Measurements from ENCODE around the gene RBFOX1.

DNA sequence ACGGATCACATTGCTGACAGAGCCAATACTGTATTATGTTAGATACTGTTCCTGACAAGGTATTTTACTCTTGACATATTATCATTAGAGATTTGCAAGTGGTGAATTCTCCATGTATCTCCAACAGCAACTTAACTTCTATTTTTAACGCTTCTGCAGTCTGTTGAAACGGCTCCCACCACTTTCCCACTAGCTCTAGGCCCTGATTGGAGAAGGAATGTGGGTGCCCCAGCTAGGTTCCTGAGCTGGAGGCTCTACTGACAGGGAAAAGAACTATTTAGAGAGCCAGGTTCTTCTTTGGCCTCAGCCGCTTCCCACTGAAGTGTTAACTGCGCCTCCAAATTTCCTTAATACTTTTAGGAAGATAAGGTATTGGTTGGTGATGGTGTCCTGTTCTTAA lies 191.8 kb downstream of the RBFOX1 start:
- TF ChIP-seq, protein P1, sequence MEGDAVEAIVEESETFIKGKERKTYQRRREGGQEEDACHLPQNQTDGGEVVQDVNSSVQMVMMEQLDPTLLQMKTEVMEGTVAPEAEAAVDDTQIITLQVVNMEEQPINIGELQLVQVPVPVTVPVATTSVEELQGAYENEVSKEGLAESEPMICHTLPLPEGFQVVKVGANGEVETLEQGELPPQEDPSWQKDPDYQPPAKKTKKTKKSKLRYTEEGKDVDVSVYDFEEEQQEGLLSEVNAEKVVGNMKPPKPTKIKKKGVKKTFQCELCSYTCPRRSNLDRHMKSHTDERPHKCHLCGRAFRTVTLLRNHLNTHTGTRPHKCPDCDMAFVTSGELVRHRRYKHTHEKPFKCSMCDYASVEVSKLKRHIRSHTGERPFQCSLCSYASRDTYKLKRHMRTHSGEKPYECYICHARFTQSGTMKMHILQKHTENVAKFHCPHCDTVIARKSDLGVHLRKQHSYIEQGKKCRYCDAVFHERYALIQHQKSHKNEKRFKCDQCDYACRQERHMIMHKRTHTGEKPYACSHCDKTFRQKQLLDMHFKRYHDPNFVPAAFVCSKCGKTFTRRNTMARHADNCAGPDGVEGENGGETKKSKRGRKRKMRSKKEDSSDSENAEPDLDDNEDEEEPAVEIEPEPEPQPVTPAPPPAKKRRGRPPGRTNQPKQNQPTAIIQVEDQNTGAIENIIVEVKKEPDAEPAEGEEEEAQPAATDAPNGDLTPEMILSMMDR (IDR thresholded peaks at IDR 0.05 in 2 of 3, conservative IDR thresholded peaks at IDR 0.05 in 1 of 3; ENCODE audit: control insufficient read depth in 2 of 3, extremely low read depth in 1 of 3, insufficient read depth in 1 of 3, low read depth in 3 of 3, low read length in 3 of 3): no peak
- TF ChIP-seq, protein P2, sequence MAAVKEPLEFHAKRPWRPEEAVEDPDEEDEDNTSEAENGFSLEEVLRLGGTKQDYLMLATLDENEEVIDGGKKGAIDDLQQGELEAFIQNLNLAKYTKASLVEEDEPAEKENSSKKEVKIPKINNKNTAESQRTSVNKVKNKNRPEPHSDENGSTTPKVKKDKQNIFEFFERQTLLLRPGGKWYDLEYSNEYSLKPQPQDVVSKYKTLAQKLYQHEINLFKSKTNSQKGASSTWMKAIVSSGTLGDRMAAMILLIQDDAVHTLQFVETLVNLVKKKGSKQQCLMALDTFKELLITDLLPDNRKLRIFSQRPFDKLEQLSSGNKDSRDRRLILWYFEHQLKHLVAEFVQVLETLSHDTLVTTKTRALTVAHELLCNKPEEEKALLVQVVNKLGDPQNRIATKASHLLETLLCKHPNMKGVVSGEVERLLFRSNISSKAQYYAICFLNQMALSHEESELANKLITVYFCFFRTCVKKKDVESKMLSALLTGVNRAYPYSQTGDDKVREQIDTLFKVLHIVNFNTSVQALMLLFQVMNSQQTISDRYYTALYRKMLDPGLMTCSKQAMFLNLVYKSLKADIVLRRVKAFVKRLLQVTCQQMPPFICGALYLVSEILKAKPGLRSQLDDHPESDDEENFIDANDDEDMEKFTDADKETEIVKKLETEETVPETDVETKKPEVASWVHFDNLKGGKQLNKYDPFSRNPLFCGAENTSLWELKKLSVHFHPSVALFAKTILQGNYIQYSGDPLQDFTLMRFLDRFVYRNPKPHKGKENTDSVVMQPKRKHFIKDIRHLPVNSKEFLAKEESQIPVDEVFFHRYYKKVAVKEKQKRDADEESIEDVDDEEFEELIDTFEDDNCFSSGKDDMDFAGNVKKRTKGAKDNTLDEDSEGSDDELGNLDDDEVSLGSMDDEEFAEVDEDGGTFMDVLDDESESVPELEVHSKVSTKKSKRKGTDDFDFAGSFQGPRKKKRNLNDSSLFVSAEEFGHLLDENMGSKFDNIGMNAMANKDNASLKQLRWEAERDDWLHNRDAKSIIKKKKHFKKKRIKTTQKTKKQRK (IDR thresholded peaks at IDR 0.05; ENCODE audit: low read depth, low read length): no peak
- TF ChIP-seq RAD21 (IDR thresholded peaks at IDR 0.05; ENCODE audit: insufficient read depth, low read depth, low read length) (no peak), NFYB (IDR thresholded peaks at IDR 0.05; ENCODE audit: insufficient read depth, low read depth, low read length) (no peak), ZNF24 (IDR thresholded peaks at IDR 0.05) (no peak), POLR2A (IDR thresholded peaks at IDR 0.05; ENCODE audit: low read depth, low read length) (no peak)
- TF ChIP-seq, protein P3, sequence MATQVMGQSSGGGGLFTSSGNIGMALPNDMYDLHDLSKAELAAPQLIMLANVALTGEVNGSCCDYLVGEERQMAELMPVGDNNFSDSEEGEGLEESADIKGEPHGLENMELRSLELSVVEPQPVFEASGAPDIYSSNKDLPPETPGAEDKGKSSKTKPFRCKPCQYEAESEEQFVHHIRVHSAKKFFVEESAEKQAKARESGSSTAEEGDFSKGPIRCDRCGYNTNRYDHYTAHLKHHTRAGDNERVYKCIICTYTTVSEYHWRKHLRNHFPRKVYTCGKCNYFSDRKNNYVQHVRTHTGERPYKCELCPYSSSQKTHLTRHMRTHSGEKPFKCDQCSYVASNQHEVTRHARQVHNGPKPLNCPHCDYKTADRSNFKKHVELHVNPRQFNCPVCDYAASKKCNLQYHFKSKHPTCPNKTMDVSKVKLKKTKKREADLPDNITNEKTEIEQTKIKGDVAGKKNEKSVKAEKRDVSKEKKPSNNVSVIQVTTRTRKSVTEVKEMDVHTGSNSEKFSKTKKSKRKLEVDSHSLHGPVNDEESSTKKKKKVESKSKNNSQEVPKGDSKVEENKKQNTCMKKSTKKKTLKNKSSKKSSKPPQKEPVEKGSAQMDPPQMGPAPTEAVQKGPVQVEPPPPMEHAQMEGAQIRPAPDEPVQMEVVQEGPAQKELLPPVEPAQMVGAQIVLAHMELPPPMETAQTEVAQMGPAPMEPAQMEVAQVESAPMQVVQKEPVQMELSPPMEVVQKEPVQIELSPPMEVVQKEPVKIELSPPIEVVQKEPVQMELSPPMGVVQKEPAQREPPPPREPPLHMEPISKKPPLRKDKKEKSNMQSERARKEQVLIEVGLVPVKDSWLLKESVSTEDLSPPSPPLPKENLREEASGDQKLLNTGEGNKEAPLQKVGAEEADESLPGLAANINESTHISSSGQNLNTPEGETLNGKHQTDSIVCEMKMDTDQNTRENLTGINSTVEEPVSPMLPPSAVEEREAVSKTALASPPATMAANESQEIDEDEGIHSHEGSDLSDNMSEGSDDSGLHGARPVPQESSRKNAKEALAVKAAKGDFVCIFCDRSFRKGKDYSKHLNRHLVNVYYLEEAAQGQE (IDR thresholded peaks at IDR 0.05; ENCODE audit: low read depth, low read length): no peak
- TF ChIP-seq, protein P4, sequence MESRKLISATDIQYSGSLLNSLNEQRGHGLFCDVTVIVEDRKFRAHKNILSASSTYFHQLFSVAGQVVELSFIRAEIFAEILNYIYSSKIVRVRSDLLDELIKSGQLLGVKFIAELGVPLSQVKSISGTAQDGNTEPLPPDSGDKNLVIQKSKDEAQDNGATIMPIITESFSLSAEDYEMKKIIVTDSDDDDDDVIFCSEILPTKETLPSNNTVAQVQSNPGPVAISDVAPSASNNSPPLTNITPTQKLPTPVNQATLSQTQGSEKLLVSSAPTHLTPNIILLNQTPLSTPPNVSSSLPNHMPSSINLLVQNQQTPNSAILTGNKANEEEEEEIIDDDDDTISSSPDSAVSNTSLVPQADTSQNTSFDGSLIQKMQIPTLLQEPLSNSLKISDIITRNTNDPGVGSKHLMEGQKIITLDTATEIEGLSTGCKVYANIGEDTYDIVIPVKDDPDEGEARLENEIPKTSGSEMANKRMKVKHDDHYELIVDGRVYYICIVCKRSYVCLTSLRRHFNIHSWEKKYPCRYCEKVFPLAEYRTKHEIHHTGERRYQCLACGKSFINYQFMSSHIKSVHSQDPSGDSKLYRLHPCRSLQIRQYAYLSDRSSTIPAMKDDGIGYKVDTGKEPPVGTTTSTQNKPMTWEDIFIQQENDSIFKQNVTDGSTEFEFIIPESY (IDR thresholded peaks at IDR 0.05): no peak

Data from GM12878 (cell line).